ENCODE results near the gene IRF6. TPM values are rescaled to one million over a fixed set of nuclear protein-coding genes. Genes with fewer than 3 reads are reported as not detected.

Gene IRF6
- total RNA-seq, 4 donors from 2014 or later, result 0.44 to 1.4 (median 1.0) TPM

- DNase-seq (ENCODE audit: low spot score), result no peak
- no peak for ATAC-seq (ENCODE audit: low FRiP score)
- no peak for TF ChIP-seq CTCF (IDR thresholded peaks at IDR 0.05)
Observed at GRCh38 chr1:209755256-209755655, 50.7 kb downstream of the IRF6 start.

GRCh38 chr1:209752890-209753289 lies 53.1 kb downstream of the IRF6 start:
- no peak for DNase-seq (ENCODE audit: low spot score)
- no peak for ATAC-seq (ENCODE audit: low FRiP score)
- TF ChIP-seq CTCF (IDR thresholded peaks at IDR 0.05), result no peak

- no peak for TF ChIP-seq CTCF (IDR thresholded peaks at IDR 0.05)
Observed at GRCh38 chr1:209751627-209752231, 54.2 kb downstream of the IRF6 start.

GRCh38 chr1:209749670-209750323 lies 56.1 kb downstream of the IRF6 start:
- no peak for ATAC-seq (ENCODE audit: low FRiP score)
- DNase-seq (ENCODE audit: low spot score), result no peak
- TF ChIP-seq CTCF (IDR thresholded peaks at IDR 0.05), result no peak

More at GRCh38 chr1:209751627-209752231, 54.2 kb downstream of the IRF6 start:
- ATAC-seq (ENCODE audit: low FRiP score) (no peak), DNase-seq (ENCODE audit: low spot score) (no peak)

- no peak for TF ChIP-seq CTCF (IDR thresholded peaks at IDR 0.05)
- ATAC-seq (ENCODE audit: low FRiP score), result no peak
- DNase-seq (ENCODE audit: low spot score), result no peak
Observed at GRCh38 chr1:209749205-209749604, 56.7 kb downstream of the IRF6 start.

- ATAC-seq (ENCODE audit: low FRiP score), result no peak
- DNase-seq (ENCODE audit: low spot score), result no peak
- no peak for TF ChIP-seq CTCF (IDR thresholded peaks at IDR 0.05)
Observed at GRCh38 chr1:209748620-209749019, 57.3 kb downstream of the IRF6 start.
